Smooth muscle cell (in vitro differentiated cells): ENCODE data around the gene PLD1. TPM values are rescaled to one million over a fixed set of nuclear protein-coding genes. Genes with fewer than 3 reads are reported as not detected.
A peak's percentile ranks its signal among the peaks of the same experiment; 100 is the strongest.

Source experiments
- DNase-seq: peaks from one replicate; lab custom pipeline; 2025; ENCODE audit not compliant: unreplicated experiment; lab: John Stamatoyannopoulos, UW
- H2AFZ ChIP-seq: fragments of 200-600 bp; sonication (generic); 2 replicates; pipeline ENCODE4 v1.6.0; 2016; ENCODE audit warnings: antibody characterized with exemption, low read depth, mild to moderate bottlenecking
- H3F3A ChIP-seq: fragments of 200-600 bp; sonication (generic); 2 replicates; pipeline ENCODE4 v1.6.0; 2017; ENCODE audit warnings: antibody characterized with exemption, low read depth
- H3K27ac ChIP-seq: fragments of 200-600 bp; sonication (generic); 2 replicates; pipeline ENCODE4 v1.5.1; 2016; ENCODE audit warnings: low read depth, mild to moderate bottlenecking
- H3K27me3 ChIP-seq: fragments of 200-600 bp; sonication (generic); 2 replicates; pipeline ENCODE4 v1.6.1; 2016; ENCODE audit warnings: low read depth, mild to moderate bottlenecking
- H3K36me3 ChIP-seq: fragments of 200-600 bp; sonication (generic); 2 replicates; pipeline ENCODE4 v1.5.1; 2016; ENCODE audit warnings: low read depth
- H3K4me1 ChIP-seq: fragments of 200-600 bp; sonication (generic); 2 replicates; pipeline ENCODE4 v1.5.1; 2016; ENCODE audit warnings: low read depth
- H3K4me2 ChIP-seq: fragments of 200-600 bp; sonication (generic); 2 replicates; pipeline ENCODE4 v1.6.0; 2016; ENCODE audit warnings: mild to moderate bottlenecking
- H3K4me3 ChIP-seq: fragments of 200-600 bp; sonication (generic); 2 replicates; pipeline ENCODE4 v1.5.1; 2016; ENCODE audit warnings: mild to moderate bottlenecking
- H3K79me2 ChIP-seq: fragments of 200-600 bp; sonication (generic); 2 replicates; pipeline ENCODE4 v1.6.0; 2016; ENCODE audit warnings: low read depth, mild to moderate bottlenecking
- H3K9ac ChIP-seq: fragments of 200-600 bp; sonication (generic); 2 replicates; pipeline ENCODE4 v1.6.0; 2016; ENCODE audit warnings: low read depth
- H3K9me3 ChIP-seq: fragments of 200-600 bp; sonication (generic); replicated peaks from 2 replicates; pipeline ENCODE4 v1.5.1; 2016; ENCODE audit warnings: low read depth
- H4K20me1 ChIP-seq: fragments of 200-600 bp; sonication (generic); 2 replicates; pipeline ENCODE4 v1.6.0; 2016; ENCODE audit warnings: low read depth
- WGBS: methylation state at CpG from one replicate; pipeline ENCODE4 v1.1.7; 2016; ENCODE audit warnings: low lambda C conversion rate; 5-methylcytosine and 5-hydroxymethylcytosine counted together
- polyA plus RNA-seq: library from polyadenylated mRNA; unstranded; fragments of >200 nt; fragmentation: Nextera tagmentation; extraction: Ambion mirVana; gene quantifications from 2 replicates; pipeline ENCODE4 v1.2.1, GENCODE V29; 2016
- total RNA-seq: library from RNA; depleted of rRNA; stranded (reverse); fragments of >200 nt; gene quantifications from 2 replicates; pipeline ENCODE4 v1.2.3, GENCODE V29; 2014
- TF ChIP-seq, protein P1 (sequence below): fragments of 200-600 bp; sonication (generic); IDR thresholded peaks from 2 replicates; pipeline ENCODE4 v1.5.1; 2017; ENCODE audit warnings: borderline replicate concordance, mild to moderate bottlenecking, antibody characterized with exemption; ENCODE audit not compliant: insufficient read depth, poor library complexity, severe bottlenecking

Gene PLD1
- total and polyA plus RNA-seq, 2 experiments from 2014 or later: 15.2 to 36.1 TPM

DNA sequence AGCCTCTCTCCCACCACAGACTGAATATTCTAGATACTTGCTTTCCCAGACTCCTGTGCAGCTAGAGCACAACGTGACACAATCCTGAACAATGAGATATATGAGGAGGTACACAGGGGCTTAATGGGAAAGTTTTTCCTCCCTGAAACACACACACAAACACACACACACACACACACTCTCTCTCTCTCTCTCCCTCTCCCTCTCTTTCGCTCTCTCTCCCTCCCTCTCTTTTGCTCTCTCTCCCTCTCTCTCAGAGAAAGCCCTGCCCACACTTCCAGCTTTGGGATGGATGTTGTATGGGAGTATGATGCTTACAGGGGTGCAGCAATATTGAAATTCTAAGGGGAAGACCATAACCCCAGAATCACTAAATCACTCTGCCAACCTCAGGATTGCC lies 110.1 kb downstream of the PLD1 start:
- Histone ChIP-seq H3F3A (no peaks in the 10 kb centered on the region), H3K4me1 (no peaks in the 10 kb centered on the region), H3K9ac (no peak overlapping the region), H3K79me2 (no peaks in the 10 kb centered on the region), H3K27ac (no peak overlapping the region), H4K20me1 (no peaks in the 10 kb centered on the region), H3K27me3 (no peaks in the 10 kb centered on the region), H3K4me2 (no peak overlapping the region), H3K9me3 (no peaks in the 10 kb centered on the region), H3K4me3 (no peak overlapping the region), H2AFZ (no peak overlapping the region), H3K36me3 (peaks cover 8% of the 10 kb centered on the region)
- WGBS: 94% methylated on average over 2 of the region's 2 CpGs
- no peak for DNase-seq
- TF ChIP-seq, protein P1, sequence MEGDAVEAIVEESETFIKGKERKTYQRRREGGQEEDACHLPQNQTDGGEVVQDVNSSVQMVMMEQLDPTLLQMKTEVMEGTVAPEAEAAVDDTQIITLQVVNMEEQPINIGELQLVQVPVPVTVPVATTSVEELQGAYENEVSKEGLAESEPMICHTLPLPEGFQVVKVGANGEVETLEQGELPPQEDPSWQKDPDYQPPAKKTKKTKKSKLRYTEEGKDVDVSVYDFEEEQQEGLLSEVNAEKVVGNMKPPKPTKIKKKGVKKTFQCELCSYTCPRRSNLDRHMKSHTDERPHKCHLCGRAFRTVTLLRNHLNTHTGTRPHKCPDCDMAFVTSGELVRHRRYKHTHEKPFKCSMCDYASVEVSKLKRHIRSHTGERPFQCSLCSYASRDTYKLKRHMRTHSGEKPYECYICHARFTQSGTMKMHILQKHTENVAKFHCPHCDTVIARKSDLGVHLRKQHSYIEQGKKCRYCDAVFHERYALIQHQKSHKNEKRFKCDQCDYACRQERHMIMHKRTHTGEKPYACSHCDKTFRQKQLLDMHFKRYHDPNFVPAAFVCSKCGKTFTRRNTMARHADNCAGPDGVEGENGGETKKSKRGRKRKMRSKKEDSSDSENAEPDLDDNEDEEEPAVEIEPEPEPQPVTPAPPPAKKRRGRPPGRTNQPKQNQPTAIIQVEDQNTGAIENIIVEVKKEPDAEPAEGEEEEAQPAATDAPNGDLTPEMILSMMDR: no peak

DNA sequence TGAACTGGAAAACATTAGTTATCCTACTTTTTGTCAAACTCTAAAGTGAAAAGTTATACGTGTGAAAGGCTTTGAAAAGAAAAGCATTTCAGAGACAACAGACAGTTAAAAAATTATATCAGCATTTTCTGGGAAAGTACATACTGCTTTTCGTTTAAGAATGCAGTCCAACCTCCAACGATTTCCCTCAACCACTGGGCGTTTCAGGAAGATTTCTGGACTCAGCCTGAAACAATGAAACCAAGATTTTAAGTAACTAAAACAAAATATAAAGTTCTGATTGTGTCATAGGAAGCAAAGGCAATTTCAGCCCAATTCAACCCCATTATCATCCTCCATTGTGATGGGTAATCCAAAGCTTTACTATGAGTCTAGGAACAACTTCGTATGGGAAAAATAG lies 110.7 kb downstream of the PLD1 start:
- Histone ChIP-seq H3K9ac (no peak overlapping the region), H4K20me1 (no peaks in the 10 kb centered on the region), H2AFZ (no peak overlapping the region), H3K79me2 (no peaks in the 10 kb centered on the region), H3F3A (no peaks in the 10 kb centered on the region), H3K36me3 (peaks cover 5% of the 10 kb centered on the region), H3K4me3 (no peak overlapping the region), H3K4me2 (no peak overlapping the region), H3K27ac (no peak overlapping the region), H3K27me3 (no peaks in the 10 kb centered on the region), H3K9me3 (no peaks in the 10 kb centered on the region), H3K4me1 (no peaks in the 10 kb centered on the region)
- TF ChIP-seq, protein P1: no peak
- no peak for DNase-seq
- WGBS: 93% methylated on average over 5 of the region's 5 CpGs

DNA sequence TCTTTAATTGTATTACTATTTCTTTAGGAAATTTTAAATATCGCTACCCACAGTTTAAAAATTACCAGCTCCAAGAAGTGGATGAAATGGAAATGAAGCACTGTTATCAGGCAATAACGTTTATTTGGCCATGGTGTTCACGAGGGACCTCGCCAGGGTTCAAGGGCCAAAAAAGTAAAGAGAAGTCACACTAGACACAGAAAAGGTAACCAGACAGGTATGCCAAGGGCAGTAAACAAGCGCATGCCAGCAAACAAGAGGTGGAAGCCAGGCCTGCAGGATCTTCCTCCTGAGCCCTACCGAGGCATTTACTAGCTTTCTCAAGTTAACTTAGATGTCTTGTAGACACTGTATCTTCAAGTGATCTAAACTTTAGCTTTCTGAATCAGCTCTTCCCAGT lies 113.5 kb downstream of the PLD1 start:
- no peaks in the 10 kb centered on the region for H3F3A ChIP-seq
- H3K79me2 ChIP-seq: no peaks in the 10 kb centered on the region
- no peaks in the 10 kb centered on the region for H3K4me1 ChIP-seq
- H3K4me3 ChIP-seq: no peak overlapping the region
- H3K4me2 ChIP-seq: no peak overlapping the region
- no peak overlapping the region for H3K9ac ChIP-seq
- no peak for DNase-seq
- TF ChIP-seq, protein P1: no peak
- WGBS: 95% methylated on average over 6 of the region's 6 CpGs
- no peaks in the 10 kb centered on the region for H3K36me3 ChIP-seq
- H2AFZ ChIP-seq: no peak overlapping the region
- H3K27me3 ChIP-seq: no peaks in the 10 kb centered on the region
- H3K27ac ChIP-seq: no peak overlapping the region
- no peaks in the 10 kb centered on the region for H3K9me3 ChIP-seq
- H4K20me1 ChIP-seq: no peaks in the 10 kb centered on the region

DNA sequence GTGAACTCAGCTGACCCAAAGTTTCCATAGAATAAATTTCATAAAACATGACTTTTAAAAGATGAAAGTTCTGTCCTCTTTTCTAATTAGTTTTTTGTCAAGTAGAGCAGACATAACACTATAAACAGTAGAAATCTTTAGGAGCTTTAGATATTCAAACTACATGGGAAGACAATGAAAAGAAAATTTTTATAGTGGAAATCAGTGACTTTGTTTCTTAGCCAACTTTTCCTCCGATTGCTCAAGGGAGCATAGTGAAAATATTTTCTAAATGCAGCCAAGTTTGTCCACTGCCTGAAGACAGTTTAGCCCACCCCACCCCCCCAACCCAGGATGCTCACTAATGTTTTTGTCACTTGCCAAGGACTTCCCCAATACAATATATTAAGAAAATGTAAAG lies 114.9 kb downstream of the PLD1 start:
- Histone ChIP-seq H3K27ac (peak overlapping the region; percentile 4), H3K4me1 (no peaks in the 10 kb centered on the region), H3K27me3 (no peaks in the 10 kb centered on the region), H3K9me3 (no peaks in the 10 kb centered on the region), H3K9ac (no peak overlapping the region), H3K4me3 (no peak overlapping the region), H3K79me2 (no peaks in the 10 kb centered on the region), H3K4me2 (peak overlapping the region; percentile 2), H4K20me1 (no peaks in the 10 kb centered on the region), H2AFZ (no peak overlapping the region), H3K36me3 (no peaks in the 10 kb centered on the region), H3F3A (no peaks in the 10 kb centered on the region)
- WGBS: 32% methylated on average over 1 of the region's 1 CpG
- no peak for DNase-seq
- TF ChIP-seq, protein P1: no peak
